H1 (cell line): ENCODE measurements around the gene SNX21.

ENCODE experiments used
- ASH2L ChIP-seq: fragments of 200-600, 300-600 bp; sonication (generic); IDR thresholded peaks from one replicate; pipeline ENCODE4 v1.7.1; 2017; ENCODE audit warnings: low read length
- CHD2 ChIP-seq: IDR thresholded peaks from 2 replicates; pipeline ENCODE4 v1.6.1; 2012; ENCODE audit warnings: low read length, improper control_type of control experiment
- CREB1 ChIP-seq: IDR thresholded peaks from 2 replicates; pipeline ENCODE4 v1.6.1; 2012; ENCODE audit warnings: inconsistent platforms
- EZH2 ChIP-seq: fragments of 200-600 bp; sonication (generic); IDR thresholded peaks from 2 replicates; pipeline ENCODE4 v1.7.1; 2012; ENCODE audit warnings: low read depth, mild to moderate bottlenecking, moderate library complexity, low read length, inconsistent platforms; ENCODE audit not compliant: severe bottlenecking
- POLR2A ChIP-seq, 2 experiments: IDR thresholded peaks; 1 replicate in 1 of 2; 2 replicates in 1 of 2; pipeline ENCODE4 v1.6.1; 2011; ENCODE audit warnings: low read depth in 2 of 2, low read length in 2 of 2, mild to moderate bottlenecking in 2 of 2; ENCODE audit errors: control extremely low read depth in 1 of 2
- POLR2AphosphoS5 ChIP-seq: IDR thresholded peaks from 2 replicates; pipeline ENCODE4 v1.6.1; 2011; ENCODE audit warnings: low read depth, low read length
- POU5F1 ChIP-seq: IDR thresholded peaks from 2 replicates; pipeline ENCODE4 v1.6.1; 2011; ENCODE audit warnings: low read depth, mild to moderate bottlenecking, low read length, moderate library complexity
- RFX5 ChIP-seq: IDR thresholded peaks from 2 replicates; pipeline ENCODE4 v1.6.1; 2011; ENCODE audit warnings: low read depth, low read length, improper control_type of control experiment, borderline replicate concordance
- YY1 ChIP-seq: IDR thresholded peaks from 2 replicates; pipeline ENCODE4 v1.6.1; 2011; ENCODE audit warnings: low read depth, mild to moderate bottlenecking, low read length
- TF ChIP-seq, protein P1 (sequence below), 3 experiments: IDR thresholded peaks; 1 replicate in 2 of 3; 2 replicates in 1 of 3; pipeline versions ENCODE4 v1.5.1 to v1.6.1; 2011; ENCODE audit warnings: low read length in 3 of 3, mild to moderate bottlenecking in 3 of 3, inconsistent platforms in 2 of 3, low read depth in 1 of 3, moderate library complexity in 1 of 3; ENCODE audit not compliant: insufficient read depth in 1 of 3; ENCODE audit errors: control extremely low read depth in 1 of 3
- TF ChIP-seq, protein P2 (sequence below): IDR thresholded peaks from 2 replicates; pipeline ENCODE4 v1.6.1; 2012; ENCODE audit warnings: low read length, inconsistent platforms

DNA sequence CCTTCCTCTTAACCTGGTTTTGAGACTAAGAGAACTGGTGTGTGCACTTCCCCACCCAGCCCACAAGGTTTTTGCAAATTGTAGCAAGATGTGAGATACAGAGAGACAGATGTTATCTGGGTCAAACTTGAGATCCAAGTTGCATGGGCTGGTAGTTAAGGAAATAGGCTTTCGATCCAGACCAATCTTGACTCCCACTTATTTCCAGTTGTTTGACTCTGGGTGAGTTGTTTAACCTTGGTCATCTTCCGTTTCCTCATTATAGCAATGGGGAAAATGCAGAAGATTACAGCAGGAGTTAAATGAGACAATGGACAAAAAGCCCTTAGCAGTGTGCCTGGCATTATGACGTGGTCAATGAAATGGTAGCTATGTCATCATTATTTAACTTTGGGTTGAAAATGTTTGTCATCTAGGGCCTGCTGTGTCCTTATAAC, 1.7 kb downstream of the SNX21 start:
- TF ChIP-seq, protein P1, sequence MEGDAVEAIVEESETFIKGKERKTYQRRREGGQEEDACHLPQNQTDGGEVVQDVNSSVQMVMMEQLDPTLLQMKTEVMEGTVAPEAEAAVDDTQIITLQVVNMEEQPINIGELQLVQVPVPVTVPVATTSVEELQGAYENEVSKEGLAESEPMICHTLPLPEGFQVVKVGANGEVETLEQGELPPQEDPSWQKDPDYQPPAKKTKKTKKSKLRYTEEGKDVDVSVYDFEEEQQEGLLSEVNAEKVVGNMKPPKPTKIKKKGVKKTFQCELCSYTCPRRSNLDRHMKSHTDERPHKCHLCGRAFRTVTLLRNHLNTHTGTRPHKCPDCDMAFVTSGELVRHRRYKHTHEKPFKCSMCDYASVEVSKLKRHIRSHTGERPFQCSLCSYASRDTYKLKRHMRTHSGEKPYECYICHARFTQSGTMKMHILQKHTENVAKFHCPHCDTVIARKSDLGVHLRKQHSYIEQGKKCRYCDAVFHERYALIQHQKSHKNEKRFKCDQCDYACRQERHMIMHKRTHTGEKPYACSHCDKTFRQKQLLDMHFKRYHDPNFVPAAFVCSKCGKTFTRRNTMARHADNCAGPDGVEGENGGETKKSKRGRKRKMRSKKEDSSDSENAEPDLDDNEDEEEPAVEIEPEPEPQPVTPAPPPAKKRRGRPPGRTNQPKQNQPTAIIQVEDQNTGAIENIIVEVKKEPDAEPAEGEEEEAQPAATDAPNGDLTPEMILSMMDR (IDR thresholded peaks at IDR 0.05; ENCODE audit: control extremely low read depth in 1 of 3, insufficient read depth in 1 of 3, low read depth in 1 of 3, low read length in 3 of 3) = no peak
- TF ChIP-seq POU5F1 (no peak), ASH2L (no peak), CHD2 (no peak), POLR2AphosphoS5 (no peak), RFX5 (no peak), EZH2 (no peak), CREB1 (no peak), YY1 (no peak), POLR2A (IDR thresholded peaks at IDR 0.05; ENCODE audit: control extremely low read depth in 1 of 2, low read depth in 2 of 2, low read length in 2 of 2) (peak in 1 of 2 experiments; percentile 36; a peak in 1 of 3 replicates)
- TF ChIP-seq, protein P2, sequence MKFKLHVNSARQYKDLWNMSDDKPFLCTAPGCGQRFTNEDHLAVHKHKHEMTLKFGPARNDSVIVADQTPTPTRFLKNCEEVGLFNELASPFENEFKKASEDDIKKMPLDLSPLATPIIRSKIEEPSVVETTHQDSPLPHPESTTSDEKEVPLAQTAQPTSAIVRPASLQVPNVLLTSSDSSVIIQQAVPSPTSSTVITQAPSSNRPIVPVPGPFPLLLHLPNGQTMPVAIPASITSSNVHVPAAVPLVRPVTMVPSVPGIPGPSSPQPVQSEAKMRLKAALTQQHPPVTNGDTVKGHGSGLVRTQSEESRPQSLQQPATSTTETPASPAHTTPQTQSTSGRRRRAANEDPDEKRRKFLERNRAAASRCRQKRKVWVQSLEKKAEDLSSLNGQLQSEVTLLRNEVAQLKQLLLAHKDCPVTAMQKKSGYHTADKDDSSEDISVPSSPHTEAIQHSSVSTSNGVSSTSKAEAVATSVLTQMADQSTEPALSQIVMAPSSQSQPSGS = no peak
